NCI-H1694 treated with DMSO at 0.1 percent for 48 hours (cell line): Measurements from ENCODE around the gene FHDC1.

Source experiments
- DNase-seq: peaks from one replicate; lab custom pipeline; 2025; lab: John Stamatoyannopoulos, UW

FHDC1 gene

GRCh38 chr4:152957437-152958171, 21.5 kb downstream of the FHDC1 start:
- no peak for DNase-seq

DNA sequence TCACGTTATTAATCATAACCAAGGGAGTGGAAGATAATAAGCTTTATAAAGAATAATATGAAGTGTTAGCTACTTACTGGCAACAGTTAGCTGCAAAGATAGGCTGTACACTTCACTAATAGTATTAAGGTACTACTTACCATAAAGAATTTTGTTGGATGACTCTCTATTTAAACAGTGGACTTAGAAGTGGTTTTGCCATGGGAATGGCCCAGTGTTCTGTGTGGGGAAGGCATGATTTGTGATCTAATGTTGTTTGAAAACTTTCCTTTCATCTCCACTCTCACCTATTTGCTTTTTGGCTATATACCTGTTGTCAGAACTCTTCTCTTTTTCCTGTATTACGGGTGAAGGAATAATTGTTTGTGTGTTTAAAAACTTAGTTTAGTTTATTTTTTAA, 23.0 kb downstream of the FHDC1 start:
- DNase-seq: no peak

DNA sequence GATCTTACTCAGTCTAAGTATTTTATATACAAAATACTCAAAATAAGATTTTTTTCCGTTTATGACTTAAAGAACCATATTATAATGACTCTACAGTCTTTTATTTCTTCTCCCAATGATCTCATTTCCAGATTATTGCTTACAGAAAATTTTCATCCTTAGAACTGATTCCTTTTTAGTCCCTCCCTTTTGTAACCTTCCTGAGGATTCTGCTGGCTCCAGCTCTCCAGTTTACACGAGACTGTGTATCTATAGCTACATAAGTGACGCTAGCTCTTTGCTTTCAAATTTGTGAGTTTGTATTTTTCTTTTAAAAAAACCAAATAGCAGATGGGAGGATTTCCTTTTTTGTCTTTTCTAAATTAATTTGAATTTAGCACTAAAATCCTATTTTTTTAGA, 24.0 kb downstream of the FHDC1 start:
- no peak for DNase-seq

- DNase-seq: no peak
Observed at GRCh38 chr4:152961014-152961772, 25.1 kb downstream of the FHDC1 start.

GRCh38 chr4:152961773-152962115, 25.6 kb downstream of the FHDC1 start:
- no peak for DNase-seq

DNA sequence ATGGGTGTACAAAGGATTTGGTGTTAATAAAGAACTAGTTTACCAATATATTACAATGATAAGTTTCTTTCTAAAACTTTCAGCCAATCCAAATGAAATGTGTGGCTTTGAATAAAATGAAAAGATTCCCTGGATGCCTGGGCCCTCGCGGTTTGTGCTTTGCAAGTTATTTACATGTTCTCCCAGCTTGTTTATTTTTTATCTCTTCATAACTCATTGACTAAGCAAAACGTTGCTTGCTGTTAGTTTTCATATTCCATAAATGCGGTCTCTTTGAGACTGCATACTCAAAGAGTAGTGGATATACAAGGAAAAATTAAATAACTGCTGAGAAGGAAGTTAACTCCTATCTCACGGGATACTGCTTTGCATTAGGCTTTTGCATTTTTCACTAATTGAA, 26.0 kb downstream of the FHDC1 start:
- no peak for DNase-seq

DNA sequence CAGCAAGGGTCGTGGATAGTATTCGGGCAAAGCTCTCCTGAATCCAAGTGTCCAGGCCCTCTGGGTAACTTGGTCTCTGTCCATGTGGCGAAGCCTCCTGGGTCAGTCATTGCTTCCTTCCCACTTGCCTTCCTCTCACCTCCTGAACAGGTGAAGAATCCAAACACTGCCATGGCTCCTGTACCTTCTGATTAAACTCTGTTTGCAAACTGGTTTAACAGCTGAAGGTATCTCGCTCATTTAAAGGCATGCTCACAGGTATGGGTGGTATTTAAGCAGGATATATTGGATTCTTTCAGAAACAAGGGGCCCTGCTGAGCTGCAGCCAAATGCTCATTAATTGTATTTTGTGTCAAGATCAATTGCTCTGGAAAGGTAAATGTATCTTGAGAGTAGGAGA, 28.2 kb downstream of the FHDC1 start:
- no peak for DNase-seq

DNA sequence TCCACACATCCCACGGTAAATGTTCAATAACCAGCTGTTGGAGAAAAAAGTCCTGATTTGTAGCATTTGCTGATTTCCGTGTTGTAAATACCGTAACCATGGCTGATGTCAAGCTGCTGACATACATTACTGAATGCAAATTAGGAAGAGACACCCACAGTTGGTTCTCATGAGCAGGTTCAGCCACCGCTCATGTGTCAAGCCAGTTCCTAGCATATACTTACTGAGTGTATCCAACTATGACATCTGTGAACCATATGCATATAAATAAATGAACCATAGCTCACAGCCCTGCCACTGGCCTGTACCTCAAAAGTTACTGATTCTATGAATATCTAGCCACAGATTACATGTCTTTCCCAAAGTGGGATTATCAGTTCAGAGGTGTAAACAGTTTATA, 29.5 kb downstream of the FHDC1 start:
- DNase-seq: peak; percentile 18

- no peak for DNase-seq
Observed at GRCh38 chr4:152967907-152968306, 31.8 kb downstream of the FHDC1 start.

DNA sequence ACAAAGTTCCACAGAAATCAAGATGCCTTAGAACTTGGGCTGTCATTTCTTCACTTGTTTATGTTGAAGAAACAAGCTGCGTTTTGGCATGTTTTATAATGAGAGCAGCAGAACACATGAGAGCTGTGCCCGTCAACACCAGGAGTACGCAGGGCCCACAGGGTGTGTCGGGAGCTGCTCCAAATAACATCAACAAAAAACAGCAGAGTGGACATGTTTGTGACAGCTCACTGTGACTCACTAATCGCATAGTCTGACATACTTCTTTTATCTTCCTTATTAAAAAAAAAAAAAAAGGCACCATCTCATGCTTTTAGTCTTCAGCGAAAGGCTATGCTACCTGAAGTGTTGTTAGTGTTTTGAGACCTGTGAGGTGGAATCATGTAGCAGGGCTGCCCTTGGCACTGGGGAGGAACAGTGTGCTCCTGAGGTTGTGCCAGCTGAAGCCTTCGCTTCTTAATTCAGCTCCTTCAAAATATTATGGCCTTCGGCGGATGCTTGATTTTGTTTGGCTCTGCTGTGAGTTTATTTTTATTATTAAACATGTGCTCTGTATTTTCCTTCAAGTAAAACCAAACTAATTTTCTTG, 32.8 kb downstream of the FHDC1 start:
- no peak for DNase-seq

GRCh38 chr4:152970102-152970820, 34.1 kb downstream of the FHDC1 start:
- DNase-seq: no peak

- DNase-seq: no peak
Observed at GRCh38 chr4:152971053-152971452, 34.9 kb downstream of the FHDC1 start.

DNA sequence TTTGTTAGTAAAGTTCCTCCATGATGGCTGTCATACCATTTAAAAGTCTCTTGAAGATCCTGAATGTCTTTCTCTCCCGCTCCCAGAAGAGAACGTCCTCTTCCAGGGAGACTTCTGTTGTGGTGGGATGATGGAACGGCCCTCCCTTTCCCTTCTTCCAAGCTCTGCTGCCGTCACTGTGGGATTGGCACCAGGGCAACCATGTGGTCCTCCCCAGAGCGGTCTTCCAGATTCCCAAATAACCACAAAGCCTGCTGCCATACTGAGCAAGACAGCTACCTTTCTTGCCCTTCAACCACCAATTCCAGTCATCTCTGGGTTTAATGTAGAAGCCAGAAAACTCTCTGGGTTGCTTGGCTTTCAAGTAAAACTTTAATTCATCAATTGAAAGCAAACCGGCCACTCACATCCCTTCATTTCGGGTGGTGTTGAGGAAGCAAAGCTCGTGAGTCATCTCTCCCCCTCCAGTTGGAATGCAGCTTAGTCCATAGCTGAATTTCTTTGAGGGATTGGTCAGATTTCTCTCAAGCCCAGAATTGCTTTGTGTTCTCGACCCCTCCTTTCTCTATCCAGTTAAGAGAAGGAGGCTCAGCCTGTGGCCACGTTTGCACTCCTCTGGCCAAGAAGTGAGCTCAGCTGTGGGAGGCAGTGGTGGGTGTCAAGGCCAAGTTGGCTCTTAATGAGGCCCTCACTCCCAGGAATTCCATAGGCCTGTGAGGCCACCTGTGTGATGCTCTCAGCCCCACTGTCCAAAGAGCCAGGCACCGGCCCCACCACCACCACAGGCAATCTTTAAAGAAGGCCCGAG, 36.9 kb downstream of the FHDC1 start:
- no peak for DNase-seq

DNA sequence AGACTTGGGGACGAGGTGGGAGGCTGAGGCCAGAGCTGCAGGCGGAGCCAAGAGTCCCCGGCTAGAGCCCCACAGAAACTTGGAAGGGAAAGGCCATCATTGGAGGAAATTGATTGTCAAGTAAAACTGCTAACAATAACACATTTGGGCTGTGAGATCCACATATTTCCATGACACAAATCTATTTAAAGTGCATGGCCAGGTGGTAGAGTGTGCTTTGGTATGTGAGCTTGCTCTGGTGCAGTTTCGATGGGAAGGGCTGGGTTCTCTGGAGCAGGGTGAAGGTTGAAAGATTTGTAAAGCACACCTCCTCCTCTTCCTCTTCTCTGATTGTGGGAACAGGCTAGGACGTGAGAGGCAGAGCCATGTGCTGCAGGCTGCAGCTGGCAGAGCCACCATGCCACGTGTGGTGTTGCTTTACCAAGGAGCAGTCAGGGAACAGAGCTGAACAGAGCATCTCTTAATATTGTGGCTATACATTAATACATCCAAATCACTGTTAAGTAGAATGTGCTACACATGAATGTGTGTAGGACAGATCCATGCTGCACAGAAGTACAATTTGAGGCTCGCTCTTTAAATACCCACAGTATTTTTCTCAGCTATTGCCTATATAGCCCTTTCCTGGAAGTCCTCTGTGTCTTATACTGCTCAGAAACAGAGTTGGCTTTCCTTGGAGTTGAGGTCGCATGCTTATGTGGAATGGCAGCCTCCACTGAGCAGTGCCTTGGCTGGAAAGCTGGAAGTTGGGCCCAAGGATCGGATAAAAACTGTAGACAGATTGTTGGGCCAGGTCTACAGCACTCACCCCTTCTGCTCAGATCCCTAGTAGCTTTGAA, 37.7 kb downstream of the FHDC1 start:
- DNase-seq: no peak

DNA sequence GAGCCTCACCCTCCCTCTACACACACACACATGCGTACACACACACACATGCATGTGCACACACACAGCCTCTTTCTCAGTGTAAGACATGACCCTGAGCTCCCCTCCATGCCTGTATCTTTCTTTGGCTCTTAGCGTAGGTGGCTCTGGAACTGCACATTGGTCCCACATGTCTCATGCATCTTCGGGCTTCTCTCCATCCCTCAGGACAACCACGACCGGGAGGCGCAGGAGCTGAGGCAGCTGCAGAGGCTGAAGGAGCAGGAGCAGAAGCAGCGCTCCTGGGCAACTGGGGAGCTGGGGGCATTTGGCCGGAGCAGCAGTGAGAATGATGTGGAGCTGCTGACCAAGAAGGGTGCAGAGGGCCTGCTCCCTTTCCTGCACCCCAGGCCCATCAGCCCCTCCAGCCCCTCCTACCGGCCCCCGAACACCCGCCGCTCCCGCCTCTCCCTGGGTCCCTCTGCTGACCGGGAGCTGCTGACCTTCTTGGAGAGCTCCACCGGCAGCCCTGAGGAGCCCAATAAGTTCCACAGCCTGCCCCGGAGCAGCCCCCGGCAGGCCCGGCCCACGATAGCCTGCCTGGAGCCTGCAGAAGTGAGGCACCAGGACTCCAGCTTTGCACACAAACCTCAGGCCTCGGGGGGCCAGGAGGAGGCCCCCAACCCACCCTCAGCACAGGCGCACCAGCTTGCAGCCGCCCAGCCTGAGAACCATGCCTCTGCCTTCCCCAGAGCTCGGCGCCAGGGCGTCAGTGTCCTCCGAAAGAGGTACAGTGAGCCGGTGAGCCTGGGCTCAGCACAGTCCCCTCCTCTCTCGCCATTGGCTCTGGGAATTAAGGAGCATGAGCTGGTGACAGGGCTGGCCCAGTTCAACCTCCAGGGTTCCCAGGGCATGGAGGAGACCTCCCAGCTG, 38.6 kb downstream of the FHDC1 start:
- no peak for DNase-seq

DNA sequence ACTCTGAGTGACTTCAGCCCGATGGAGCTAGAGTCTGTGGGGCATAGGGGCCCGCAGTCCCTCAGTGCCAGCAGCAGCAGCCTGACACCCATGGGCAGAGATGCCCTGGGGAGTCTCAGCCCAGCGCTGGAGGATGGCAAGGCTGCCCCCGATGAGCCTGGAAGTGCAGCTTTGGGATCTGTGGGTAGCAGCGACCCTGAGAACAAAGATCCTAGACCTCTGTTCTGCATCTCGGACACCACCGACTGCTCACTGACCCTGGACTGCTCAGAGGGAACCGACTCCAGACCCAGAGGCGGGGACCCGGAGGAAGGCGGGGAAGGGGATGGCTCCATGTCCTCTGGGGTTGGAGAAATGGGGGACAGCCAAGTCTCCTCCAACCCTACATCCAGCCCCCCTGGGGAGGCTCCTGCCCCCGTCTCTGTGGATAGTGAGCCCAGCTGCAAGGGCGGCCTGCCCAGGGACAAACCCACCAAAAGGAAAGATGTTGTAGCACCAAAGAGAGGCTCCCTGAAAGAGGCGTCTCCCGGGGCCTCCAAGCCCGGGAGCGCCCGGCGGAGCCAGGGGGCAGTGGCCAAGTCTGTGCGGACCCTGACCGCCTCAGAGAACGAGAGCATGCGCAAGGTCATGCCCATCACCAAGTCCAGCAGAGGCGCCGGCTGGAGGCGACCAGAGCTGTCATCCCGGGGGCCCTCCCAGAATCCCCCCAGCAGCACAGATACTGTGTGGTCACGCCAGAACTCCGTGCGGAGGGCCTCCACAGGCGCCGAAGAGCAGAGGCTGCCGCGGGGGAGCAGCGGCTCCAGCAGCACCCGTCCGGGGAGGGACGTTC, 39.5 kb downstream of the FHDC1 start:
- DNase-seq: no peak

DNA sequence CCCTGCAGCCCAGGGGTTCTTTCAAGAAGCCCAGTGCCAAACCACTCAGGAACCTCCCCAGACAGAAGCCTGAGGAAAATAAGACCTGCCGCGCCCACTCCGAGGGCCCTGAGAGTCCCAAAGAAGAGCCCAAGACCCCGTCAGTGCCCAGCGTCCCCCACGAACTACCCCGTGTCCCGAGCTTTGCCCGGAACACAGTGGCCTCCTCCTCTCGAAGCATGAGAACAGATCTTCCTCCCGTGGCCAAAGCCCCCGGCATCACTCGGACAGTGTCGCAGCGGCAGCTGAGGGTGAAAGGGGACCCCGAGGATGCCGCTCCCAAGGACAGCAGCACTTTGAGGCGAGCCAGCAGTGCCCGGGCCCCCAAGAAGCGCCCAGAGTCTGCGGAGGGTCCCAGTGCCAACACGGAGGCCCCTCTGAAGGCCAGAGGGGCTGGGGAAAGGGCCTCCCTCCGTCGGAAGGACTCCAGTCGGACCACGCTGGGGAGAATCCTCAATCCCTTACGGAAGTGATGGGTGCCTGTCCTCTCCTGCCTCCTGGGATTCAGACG, 40.2 kb downstream of the FHDC1 start:
- no peak for DNase-seq

DNA sequence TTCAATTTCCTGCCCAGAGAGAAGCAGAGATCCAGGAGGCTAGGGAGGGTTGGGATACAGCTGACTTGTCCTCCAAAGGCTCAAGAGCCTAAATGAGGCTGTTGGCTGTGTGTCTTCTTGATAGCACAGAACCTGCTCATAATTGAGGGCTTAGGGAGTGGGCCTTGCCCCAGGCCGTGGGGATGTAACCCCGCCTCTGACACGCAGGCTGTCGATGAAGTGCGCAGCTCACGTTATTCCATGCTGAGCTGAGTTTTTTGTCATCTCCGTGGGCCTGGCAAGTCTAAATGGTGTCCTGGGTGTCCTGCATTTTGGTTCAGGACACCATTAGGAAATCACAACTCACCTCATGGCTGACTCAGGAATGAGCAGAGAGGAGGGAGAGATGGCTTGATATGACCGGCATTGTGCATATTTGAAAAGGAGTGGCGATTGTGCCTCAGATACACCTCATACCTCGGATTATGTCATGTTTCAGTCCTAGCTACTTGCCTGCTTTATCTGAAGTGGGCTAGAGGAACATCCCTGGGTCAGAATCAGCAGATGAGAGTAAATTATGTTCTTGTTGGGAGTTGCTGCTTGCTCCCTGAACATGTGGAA, 43.7 kb downstream of the FHDC1 start:
- no peak for DNase-seq
